Stimulated activated CD4-positive, alpha-beta T cell treated with anti-CD3 and anti-CD28 coated beads, Interleukin-1b, Interleukin-23, amount 100 ng/mL, for 48 hours (primary cell): ENCODE results near the gene SCYGR4.
"Not testable (repeated sequence)": the region's sequence is repeated elsewhere in the genome, so short reads cannot be mapped to it uniquely, and the experiment has no call there.

ENCODE experiments used
- DNase-seq: peaks from one replicate; pipeline ENCODE4 v3.0.0-alpha.2; 2020

Gene SCYGR4

GRCh38 chr2:227617316-227618230 lies at the start of gene SCYGR4:
Gene SCYGR4 (plus strand): TSS chr2:227617498. CDS start chr2:227617498, 0 bp downstream.
- DNase-seq: no peak

DNA sequence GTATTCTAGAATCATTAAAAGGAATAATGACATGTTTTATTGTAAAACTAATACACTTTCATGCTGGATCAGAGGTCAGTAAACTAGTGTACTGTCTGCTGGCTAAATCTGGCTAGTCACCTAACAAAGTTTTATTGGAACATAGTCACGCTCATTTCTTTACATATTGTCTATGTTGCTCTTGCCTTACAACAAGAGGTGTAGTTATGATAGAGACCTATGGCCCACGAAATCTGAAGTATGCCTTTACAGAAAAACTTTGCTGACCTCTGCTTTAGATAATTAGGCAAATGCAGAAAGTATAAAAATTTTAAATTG lies 48.5 kb upstream of the SCYGR4 start:
- no peak for DNase-seq

- no peak for DNase-seq
Measured at GRCh38 chr2:227570615-227571014, 46.7 kb upstream of the SCYGR4 start.

GRCh38 chr2:227576110-227576509 lies 41.2 kb upstream of the SCYGR4 start:
- DNase-seq: no peak

- no peak for DNase-seq
Measured at GRCh38 chr2:227576812-227577211, 40.5 kb upstream of the SCYGR4 start.

DNA sequence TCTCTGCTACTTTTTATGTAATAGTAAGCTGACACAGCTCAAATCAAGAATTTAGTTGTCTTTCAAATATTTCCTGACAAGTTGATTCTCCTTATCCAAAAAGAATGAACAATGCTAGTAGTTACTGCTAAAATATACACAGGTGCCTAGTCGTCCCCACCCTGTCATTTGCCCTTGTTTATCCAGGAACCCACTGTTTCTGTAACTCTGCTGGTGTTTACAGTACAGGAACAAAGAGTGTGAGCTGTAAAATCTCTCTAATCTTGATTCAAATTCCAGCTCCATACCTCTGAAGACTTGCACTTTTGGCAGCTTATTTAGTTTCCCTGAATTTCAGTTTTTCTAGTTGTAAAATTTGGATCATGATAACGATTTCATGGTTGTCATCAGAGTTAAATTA lies 39.7 kb upstream of the SCYGR4 start:
- DNase-seq: no peak

DNA sequence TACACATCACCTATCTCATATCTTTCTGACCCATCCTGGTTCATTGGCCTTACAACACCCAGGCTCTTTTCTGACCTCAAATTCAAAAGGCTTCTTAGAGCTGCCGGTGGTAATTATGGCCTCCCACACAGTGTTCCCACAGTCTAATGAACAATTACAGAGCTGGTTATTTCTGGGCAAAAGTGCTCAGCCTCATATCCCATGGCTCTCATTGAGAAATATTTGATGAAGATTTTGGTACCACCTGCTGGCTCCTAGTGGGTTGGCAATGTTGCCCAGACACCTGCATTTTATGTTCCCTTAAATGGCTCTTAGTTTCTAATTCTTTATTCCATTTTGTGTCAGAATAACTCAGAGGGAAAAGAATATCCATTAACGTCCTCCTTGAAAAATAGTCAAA lies 38.7 kb upstream of the SCYGR4 start:
- no peak for DNase-seq

DNA sequence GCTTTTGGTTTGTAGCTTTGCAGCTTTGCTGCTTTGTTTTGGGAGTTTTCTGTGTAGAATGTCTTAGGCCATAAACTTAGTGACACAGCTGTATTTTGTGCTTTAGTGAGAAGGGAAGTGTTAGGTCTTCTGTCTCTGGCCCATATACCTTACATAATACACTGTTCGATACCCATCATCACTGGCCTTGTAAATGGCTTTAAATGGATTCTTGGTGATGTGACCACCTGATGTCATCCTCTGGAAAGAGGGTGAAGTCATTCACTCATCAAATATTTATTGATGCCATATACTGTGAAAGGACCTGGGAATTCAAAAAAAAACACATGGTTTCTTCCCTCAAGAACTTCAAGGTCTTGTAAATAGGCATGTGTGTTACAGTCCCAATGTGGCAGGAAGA lies 37.5 kb upstream of the SCYGR4 start:
- DNase-seq: no peak

- no peak for DNase-seq
Measured at GRCh38 chr2:227582369-227582768, 34.9 kb upstream of the SCYGR4 start.

- no peak for DNase-seq
Measured at GRCh38 chr2:227592694-227593387, 24.5 kb upstream of the SCYGR4 start.

- DNase-seq: no peak
Measured at GRCh38 chr2:227595797-227596196, 21.5 kb upstream of the SCYGR4 start.

- no peak for DNase-seq
Measured at GRCh38 chr2:227597036-227597435, 20.3 kb upstream of the SCYGR4 start.

GRCh38 chr2:227597998-227598397 lies 19.3 kb upstream of the SCYGR4 start:
- no peak for DNase-seq

GRCh38 chr2:227598835-227599503 lies 18.3 kb upstream of the SCYGR4 start, which contains the start of gene SCYGR2:
Gene SCYGR2 (plus strand): TSS chr2:227598893. CDS start chr2:227598893, 0 bp downstream.
- not testable (repeated sequence) for DNase-seq

DNA sequence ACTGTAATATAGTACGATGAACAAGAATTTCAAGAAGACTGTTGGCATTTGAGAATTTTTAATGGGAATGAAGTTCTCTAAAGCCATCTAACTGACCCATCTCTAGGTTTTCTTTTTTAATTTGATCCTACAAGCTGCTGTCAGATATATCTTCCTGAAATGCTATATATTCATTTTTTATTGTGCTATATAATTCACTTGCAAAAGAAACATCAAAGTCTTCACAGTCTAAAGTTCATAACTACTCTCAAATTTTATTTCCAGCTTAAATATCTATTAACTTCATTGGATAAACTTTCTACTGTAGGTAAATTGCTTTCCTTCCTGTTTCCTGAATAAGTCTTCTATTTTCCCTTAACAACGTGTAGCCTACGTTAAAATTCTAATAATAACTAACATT lies 14.9 kb upstream of the SCYGR4 start:
- no peak for DNase-seq

- no peak for DNase-seq
Measured at GRCh38 chr2:227606476-227606875, 10.8 kb upstream of the SCYGR4 start.

- no peak for DNase-seq
Measured at GRCh38 chr2:227607941-227608340, 9.4 kb upstream of the SCYGR4 start.

DNA sequence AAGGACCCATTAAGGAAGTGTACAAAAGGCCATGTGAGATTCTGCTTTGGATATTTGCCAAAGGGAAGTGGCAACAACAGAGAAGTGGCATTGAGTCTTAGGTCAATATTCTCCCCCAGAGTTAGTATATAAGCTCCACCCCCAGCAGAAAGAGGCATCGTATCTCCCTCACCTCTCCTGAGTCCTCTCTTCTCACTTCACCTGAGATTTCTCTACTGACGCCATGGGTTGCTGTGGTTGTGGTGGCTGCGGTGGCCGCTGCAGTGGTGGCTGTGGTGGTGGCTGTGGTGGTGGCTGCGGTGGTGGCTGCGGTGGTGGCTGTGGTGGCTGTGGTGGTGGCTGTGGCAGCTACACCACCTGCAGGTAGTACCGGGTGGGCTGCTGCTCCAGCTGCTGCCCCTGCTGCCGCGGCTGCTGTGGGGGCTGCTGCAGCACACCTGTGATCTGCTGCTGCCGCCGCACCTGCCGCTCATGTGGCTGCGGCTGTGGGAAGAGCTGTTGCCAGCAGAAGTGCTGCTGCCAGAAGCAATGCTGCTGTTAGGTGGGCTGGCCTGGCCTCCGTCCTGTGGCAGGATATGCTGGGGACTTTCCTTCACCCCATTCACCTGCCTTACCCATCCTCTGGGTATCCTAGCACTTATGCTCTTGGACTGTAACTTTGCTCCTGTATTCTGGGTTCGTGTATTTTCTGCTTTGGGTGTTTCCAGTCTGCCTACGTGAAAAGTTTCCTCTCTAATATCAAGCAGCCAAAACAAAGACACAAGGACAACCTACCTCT lies 8.5 kb upstream of the SCYGR4 start:
- no peak for DNase-seq

DNA sequence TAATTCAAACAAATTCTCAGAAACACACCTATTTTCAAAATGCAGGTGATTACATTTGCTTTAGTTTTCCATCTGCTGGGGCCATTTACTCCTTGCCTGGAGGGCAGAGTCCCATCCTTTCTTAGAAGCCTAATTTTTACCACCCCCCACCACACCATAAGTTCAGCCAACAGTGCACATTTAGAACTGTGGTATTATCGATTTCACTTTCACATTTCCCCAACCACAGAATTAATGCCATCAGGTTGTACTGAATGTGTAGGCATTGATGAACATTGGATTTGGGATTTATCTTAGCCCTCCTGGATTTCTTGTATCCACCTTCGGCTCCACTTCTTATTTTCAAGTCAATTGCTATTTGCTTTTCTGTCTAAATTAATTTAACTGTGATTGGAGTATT lies 7.2 kb upstream of the SCYGR4 start:
- no peak for DNase-seq

DNA sequence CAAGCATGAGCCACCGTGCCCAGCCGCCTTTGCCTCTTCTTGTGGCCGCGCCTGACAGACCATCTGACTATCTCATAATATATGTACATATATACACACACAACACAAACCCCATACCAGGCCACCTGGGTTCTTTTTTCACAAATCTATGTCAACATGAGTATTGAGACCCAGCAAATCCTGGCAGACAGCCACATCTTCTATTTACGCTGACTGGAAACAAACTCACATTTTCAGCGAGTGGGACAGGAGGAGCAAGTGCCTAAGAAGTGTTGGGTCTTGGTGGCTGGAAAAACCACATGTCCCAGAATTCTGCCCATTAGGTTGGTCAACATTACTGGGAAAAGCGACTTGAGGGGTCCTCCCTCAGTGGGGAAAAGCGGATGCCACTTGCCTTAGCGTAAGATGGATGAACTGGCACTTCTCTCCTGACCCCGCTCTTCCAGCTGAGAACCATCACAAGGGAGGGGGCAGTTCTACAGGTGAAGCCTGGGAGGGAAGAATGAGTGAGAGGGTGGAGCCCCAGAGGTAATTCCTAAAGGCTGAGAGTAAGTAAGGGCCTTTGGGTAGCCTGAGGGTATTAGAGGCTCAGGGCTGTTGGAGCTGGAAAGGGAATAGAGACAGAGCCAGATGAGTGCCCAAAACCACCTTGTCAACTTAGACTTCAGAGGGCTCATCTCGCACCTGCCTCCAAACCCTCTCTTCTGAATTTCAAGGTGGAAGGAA lies 4.6 kb upstream of the SCYGR4 start:
- DNase-seq: no peak

GRCh38 chr2:227613272-227613660 lies 4.0 kb upstream of the SCYGR4 start:
- no peak for DNase-seq

DNA sequence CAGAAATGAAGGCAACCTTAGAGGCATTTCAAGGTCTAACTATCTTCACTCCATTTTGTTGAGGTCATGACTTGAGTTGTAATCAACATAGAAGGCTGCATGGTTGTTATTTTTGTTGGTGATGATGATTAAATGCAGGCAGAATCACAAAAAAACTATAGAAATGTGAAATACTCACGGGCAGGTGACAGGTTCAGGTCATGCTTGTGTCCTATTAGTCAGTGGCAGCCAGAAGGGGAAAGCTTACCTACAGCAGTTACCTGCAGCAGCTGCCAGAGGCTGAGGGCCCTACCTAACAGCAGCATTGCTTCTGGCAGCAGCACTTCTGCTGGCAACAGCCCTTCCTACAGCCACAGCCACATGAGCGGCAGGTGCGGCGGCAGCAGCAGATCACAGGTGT lies 3.1 kb upstream of the SCYGR4 start:
- DNase-seq: no peak
